Endothelial cell (in vitro differentiated cells): ENCODE measurements around the gene PCED1B. TPM values are rescaled to one million over a fixed set of nuclear protein-coding genes. Genes with fewer than 3 reads are reported as not detected.
"Not testable (repeated sequence)": the region's sequence is repeated elsewhere in the genome, so short reads cannot be mapped to it uniquely, and the experiment has no call there.

Experiments
- DNase-seq: peaks from one replicate; pipeline ENCODE4 v3.0.0; 2021; ENCODE audit warnings: low spot score
- H3K27ac Mint-ChIP-seq: one replicate; pipeline ENCODE4 v1.8.0; 2021; ENCODE audit warnings: mixed read lengths, inconsistent platforms; ENCODE audit not compliant: unreplicated experiment
- H3K27me3 Mint-ChIP-seq: one replicate; pipeline ENCODE4 v1.8.0; 2021; ENCODE audit warnings: mild to moderate bottlenecking, moderate library complexity, mixed read lengths, inconsistent platforms; ENCODE audit not compliant: unreplicated experiment
- H3K36me3 Mint-ChIP-seq: one replicate; pipeline ENCODE4 v1.8.0; 2021; ENCODE audit warnings: mild to moderate bottlenecking, low read depth, mixed read lengths, inconsistent platforms; ENCODE audit not compliant: unreplicated experiment
- H3K4me1 Mint-ChIP-seq: one replicate; pipeline ENCODE4 v1.8.0; 2021; ENCODE audit warnings: mild to moderate bottlenecking, mixed read lengths, inconsistent platforms; ENCODE audit not compliant: unreplicated experiment
- H3K4me3 Mint-ChIP-seq: one replicate; pipeline ENCODE4 v1.8.0; 2021; ENCODE audit warnings: mild to moderate bottlenecking, mixed read lengths, inconsistent platforms; ENCODE audit not compliant: unreplicated experiment
- H3K9me3 Mint-ChIP-seq: one replicate; pipeline ENCODE4 v1.8.0; 2021; ENCODE audit warnings: mixed read lengths, inconsistent platforms; ENCODE audit not compliant: unreplicated experiment
- total RNA-seq: library from RNA; stranded (reverse); fragmentation: NEBNext Ultra II Directional; extraction: Animal tissue kit (Norgen Biotek cat#: 25700); gene quantifications from one replicate; pipeline ENCODE4 v1.2.1, GENCODE V29; 2021; ENCODE audit not compliant: unreplicated experiment
- TF ChIP-seq, protein P1 (sequence below): fragments of 200-600 bp; sonication (generic); IDR thresholded peaks from one replicate; pipeline ENCODE4 v1.5.0; 2021; ENCODE audit warnings: antibody characterized with exemption; ENCODE audit not compliant: unreplicated experiment

Gene PCED1B
- total RNA-seq, 1 donor from 2014 or later = 9.7 TPM

DNA sequence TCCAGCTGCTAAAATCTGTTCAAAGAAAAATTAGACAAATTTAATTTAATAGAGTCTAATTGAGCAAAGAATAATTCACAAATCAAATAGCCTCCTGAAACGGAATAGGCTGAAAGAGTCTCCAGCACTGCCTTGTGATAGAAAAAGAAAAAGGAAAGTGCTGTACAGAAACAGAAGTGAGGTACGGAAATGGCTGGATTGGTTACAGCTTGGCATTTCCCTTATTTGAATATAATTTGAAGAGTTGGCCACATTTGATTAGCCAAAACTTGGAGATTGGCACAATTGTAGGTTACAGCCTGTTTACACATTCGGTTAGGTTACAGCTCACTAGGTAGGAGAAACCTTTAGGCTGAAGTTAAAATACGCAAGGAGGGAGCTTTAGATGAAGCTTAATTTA lies 24.8 kb upstream of the PCED1B start:
- Mint-ChIP-seq H3K36me3 (peaks cover 31% of the 10 kb centered on the region), H3K9me3 (peaks cover 6% of the 10 kb centered on the region), H3K27me3 (peaks cover 5% of the 10 kb centered on the region), H3K27ac (no peak overlapping the region), H3K4me3 (no peak overlapping the region), H3K4me1 (no peaks in the 10 kb centered on the region)
- DNase-seq = no peak
- TF ChIP-seq, protein P1, sequence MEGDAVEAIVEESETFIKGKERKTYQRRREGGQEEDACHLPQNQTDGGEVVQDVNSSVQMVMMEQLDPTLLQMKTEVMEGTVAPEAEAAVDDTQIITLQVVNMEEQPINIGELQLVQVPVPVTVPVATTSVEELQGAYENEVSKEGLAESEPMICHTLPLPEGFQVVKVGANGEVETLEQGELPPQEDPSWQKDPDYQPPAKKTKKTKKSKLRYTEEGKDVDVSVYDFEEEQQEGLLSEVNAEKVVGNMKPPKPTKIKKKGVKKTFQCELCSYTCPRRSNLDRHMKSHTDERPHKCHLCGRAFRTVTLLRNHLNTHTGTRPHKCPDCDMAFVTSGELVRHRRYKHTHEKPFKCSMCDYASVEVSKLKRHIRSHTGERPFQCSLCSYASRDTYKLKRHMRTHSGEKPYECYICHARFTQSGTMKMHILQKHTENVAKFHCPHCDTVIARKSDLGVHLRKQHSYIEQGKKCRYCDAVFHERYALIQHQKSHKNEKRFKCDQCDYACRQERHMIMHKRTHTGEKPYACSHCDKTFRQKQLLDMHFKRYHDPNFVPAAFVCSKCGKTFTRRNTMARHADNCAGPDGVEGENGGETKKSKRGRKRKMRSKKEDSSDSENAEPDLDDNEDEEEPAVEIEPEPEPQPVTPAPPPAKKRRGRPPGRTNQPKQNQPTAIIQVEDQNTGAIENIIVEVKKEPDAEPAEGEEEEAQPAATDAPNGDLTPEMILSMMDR = no peak

DNA sequence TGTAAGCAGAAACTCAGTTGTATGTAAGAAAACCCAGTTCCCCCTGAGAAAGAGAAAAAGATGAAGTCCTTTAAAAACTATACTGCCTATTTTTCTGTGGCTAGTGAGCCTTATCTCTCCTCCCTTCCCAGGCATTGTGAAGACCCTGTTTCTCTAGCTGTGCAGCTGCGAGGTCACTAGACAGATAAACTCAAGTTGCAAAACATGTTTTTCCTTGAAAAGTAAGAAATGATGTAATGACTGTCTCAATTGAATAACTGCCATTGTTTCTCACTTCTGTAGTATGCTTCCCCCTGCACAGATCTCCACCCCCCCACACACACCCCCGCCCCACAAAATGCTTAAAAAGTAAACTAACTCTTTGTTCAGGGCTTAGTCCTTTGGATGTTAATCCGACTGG lies 23.6 kb upstream of the PCED1B start:
- H3K36me3 Mint-ChIP-seq = peaks cover 31% of the 10 kb centered on the region
- not testable (repeated sequence) for H3K27ac Mint-ChIP-seq, H3K27me3 Mint-ChIP-seq, H3K4me3 Mint-ChIP-seq, H3K4me1 Mint-ChIP-seq, H3K9me3 Mint-ChIP-seq, DNase-seq

DNA sequence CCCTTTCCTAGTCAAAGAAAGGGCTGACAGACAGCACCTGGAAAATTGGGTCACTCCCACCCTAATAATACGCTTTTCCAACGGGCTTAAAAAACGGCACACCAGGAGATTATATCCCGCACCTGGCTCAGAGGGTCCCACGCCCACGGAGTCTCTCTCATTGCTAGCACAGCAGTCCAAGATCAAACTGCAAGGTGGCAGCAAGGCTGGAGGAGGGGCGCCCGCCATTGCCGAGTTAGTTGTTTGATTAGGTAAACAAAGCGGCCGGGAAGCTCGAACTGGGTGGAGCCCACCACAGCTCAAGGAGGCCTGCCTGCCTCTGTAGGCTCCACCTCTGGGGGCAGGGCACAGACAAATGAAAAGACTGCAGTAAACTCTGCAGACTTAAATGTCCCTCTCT lies 22.5 kb upstream of the PCED1B start:
- peaks cover 22% of the 10 kb centered on the region for H3K36me3 Mint-ChIP-seq
- H3K27me3 Mint-ChIP-seq, DNase-seq, H3K4me3 Mint-ChIP-seq, H3K27ac Mint-ChIP-seq, H3K4me1 Mint-ChIP-seq, H3K9me3 Mint-ChIP-seq: not testable (repeated sequence)

DNA sequence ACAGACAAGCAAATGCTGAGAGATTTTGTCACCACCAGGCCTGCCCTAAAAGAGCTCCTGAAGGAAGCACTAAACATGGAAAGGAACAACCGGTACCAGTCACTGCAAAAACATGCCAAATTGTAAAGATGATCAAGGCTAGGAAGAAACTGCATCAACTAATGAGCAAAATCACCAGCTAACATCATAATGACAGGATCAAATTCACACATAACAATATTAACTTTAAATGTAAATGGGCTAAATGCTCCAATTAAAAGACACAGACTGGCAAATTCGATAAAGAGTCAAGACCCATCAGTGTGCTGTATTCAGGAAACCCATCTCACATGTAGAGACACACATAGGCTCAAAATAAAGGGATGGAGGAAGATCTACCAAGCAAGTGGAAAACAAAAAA lies 20.8 kb upstream of the PCED1B start:
- not testable (repeated sequence) for H3K27ac Mint-ChIP-seq, H3K4me3 Mint-ChIP-seq, DNase-seq, H3K9me3 Mint-ChIP-seq, H3K27me3 Mint-ChIP-seq, H3K4me1 Mint-ChIP-seq
- H3K36me3 Mint-ChIP-seq = peaks cover 15% of the 10 kb centered on the region

DNA sequence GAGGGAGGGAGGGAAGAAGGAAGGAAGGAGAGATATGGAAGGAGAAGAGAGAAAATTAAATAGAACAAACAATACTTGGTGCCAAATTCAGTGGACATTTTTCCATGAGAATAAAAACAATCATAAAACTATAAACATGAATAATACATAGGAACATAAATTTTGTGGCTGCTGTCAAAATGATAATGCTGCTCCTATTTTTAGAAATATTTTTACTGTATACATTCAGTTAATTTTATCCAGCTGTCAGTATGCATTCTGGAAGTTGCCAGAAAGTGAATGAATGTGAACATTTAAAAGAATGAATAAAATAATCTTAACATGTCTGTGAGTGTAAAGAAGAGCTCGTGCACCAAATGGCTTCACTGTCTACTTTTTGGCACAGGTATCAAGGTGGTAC lies 13.9 kb upstream of the PCED1B start:
- Mint-ChIP-seq H3K27me3 (no peaks in the 10 kb centered on the region), H3K4me3 (no peak overlapping the region), H3K36me3 (no peaks in the 10 kb centered on the region), H3K27ac (no peak overlapping the region), H3K9me3 (no peaks in the 10 kb centered on the region), H3K4me1 (no peaks in the 10 kb centered on the region)
- no peak for DNase-seq
- TF ChIP-seq, protein P1 = no peak

DNA sequence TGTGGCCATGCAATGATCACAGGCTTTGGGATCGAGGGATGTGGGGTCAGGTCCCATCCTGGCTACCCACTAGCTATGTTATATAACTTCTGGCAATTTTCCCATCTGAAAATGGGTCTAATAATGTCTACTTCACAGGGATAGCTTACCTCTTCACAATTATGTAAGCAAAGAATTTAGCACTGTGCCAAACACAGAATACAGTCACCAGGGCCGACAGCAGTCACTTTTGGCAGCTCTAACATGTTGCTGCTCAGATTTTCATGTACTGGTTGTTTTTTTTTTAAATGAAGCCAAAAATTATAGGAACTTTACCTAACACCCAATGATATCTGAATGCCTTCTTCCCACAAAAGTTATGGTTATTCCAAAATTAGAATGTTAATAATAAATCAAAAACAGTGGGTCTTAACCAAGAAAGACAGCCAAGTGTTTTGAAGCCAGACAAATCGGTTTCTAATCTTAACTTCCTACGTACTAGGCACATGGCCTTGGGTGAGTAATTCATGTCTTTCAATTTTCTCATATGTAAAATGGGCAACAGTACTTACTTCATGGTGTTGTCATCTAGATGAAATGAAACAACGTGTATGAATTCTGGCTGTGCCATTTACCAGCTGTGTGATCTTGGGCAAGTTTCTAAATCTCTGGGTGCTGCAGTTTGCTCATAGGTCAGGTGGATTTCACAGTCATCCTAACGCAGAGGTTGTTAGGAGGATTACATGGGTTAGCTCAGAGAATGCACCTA lies 13.0 kb upstream of the PCED1B start:
- H3K4me1 Mint-ChIP-seq = no peaks in the 10 kb centered on the region

More for the DNA sequence above, 13.0 kb upstream of the PCED1B start:
- Mint-ChIP-seq H3K4me3 (no peak overlapping the region), H3K27me3 (no peaks in the 10 kb centered on the region), H3K36me3 (no peaks in the 10 kb centered on the region), H3K9me3 (no peaks in the 10 kb centered on the region), H3K27ac (no peak overlapping the region)
- no peak for DNase-seq
- TF ChIP-seq, protein P1 = no peak
